UCSD-AML1 (cell line): ENCODE measurements around the gene POLR3A.
A peak's percentile ranks its signal among the peaks of the same experiment; 100 is the strongest.

Source experiments
- DNase-seq: peaks from one replicate; lab custom pipeline; 2025; ENCODE audit not compliant: unreplicated experiment; lab: John Stamatoyannopoulos, UW

POLR3A gene

DNA sequence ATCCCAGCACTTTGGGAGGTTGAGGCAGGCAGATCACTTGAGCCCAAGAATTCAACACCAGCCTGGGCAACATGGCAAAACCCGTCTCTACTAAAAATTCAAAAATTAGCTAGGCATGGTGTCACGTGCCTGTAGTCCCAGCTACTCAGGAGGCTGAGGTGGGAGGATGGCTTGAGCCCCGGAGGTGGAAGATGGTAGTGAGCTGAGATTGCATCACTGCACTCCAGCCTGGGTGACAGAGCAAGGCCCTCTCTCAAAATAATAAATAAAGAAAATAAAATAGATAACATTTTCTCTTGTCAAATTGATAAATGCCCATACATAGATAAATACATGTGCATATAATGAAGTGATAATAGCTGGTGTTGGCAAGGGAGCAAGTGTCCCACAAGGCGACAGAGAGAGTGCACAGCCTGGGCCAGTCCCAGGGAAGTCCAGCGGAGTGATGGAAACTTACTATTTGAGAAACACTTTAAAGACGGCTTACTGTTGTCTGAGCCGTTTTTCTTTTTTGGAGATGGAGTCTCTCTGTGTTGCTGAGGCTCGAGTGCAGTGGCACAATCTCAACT is 69.3 kb downstream of the POLR3A start:
- DNase-seq: no peak

DNA sequence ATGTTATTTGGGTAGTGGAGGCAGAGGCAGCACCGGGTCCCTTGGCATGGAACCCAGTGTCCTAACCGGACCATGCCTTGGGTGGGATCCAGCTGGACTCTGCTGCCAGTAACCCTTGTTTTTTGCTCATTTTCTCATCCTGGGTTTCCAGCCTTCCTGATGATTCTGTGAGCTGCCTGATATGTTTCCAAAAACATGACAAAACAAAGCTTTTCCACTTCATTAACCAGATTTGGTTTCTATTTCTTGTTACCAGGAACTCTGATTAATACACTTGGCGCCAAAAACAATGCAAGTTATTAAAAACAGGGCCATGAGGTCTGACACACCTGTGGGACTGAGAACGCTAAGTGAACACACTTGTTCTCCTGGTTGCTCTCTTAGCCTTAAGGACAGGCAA is 69.9 kb downstream of the POLR3A start:
- no peak for DNase-seq

GRCh38 chr10:77955136-77955535 is 74.2 kb downstream of the POLR3A start:
- DNase-seq: no peak

- DNase-seq: peak; percentile 69
Observed at GRCh38 chr10:77949167-77949566, 80.1 kb downstream of the POLR3A start.

DNA sequence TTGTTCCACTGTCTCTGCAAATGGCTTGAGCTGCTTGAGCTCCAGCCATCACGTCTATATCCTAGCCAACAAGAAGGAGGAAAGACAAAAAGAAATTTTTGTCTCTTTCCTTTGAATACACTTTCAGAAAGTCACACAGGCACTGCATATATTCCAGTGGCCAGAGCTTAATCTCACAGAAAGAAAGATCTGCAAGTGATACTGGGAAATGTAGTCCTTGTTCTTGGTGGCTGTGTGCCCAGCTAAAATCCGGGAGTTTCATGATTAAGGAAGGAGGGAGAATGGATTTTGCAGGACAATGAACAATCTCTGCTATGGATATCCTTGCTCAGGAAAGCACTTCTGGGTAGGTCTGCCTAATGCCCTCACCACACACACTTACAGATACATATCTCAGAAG is 83.2 kb downstream of the POLR3A start:
- no peak for DNase-seq

- no peak for DNase-seq
Observed at GRCh38 chr10:77944519-77944918, 84.8 kb downstream of the POLR3A start.

DNA sequence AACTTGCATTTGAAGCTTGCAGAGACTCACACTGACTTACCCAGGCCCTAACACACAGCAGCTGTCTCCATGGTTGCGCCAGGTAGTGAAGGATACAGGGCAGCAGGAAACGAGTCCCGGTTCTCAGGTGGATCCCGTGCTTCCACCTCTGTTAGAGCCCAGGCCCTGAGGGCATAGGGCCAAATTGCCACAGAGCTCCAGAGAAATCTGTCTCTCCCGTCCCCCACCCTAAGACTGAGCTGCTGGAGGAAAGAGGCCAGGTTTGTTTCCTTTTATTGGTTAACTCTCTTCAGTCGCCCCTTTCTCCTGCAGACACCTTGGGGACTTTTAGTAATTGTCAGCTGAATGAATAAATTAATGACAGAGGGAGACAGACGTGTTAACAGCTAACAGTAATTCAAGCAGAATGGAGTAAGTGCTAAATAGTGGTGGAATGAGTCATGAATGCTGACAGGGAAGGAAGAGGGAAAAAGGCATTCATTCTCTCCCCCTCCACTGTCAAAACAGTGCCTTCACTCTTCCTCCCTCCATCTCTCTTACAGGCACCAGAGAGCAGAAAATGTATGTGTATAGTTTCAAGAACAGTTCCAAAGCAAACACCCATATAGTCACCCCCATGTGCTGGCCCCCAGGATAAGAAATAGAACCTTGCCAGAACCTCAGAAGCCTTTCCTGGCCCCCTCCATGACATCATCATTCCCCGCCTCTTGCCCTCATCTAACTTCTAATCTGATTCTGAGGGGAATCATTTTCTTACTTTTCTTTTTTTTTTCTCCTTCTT is 86.0 kb downstream of the POLR3A start:
- no peak for DNase-seq

GRCh38 chr10:77941790-77942189 is 87.5 kb downstream of the POLR3A start:
- no peak for DNase-seq

GRCh38 chr10:77940627-77941026 is 88.7 kb downstream of the POLR3A start:
- DNase-seq: no peak

- DNase-seq: no peak
Observed at GRCh38 chr10:77940225-77940624, 89.1 kb downstream of the POLR3A start.

DNA sequence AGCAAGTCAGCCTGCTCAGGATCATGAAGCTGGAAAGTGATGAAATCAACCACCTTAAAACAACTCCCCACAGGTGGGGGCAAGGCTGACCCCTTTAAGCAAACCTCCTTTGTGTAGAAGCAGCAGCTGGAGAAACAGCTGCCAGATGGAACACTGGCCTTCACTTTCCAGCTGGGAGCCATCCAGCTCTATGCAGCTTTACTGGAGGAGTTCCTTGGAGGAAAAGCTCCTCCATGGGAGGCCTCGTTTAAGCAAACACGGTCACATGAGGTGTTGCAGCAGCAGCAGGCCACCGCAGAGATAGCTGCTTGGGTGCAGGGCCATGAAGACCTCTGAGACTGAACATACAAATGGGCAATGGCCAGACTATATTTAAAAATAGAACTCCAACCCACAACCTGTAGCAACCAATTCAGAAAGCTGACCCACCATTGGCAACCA is 89.7 kb downstream of the POLR3A start:
- no peak for DNase-seq

GRCh38 chr10:77936697-77937567 is 92.4 kb downstream of the POLR3A start:
- DNase-seq: no peak

DNA sequence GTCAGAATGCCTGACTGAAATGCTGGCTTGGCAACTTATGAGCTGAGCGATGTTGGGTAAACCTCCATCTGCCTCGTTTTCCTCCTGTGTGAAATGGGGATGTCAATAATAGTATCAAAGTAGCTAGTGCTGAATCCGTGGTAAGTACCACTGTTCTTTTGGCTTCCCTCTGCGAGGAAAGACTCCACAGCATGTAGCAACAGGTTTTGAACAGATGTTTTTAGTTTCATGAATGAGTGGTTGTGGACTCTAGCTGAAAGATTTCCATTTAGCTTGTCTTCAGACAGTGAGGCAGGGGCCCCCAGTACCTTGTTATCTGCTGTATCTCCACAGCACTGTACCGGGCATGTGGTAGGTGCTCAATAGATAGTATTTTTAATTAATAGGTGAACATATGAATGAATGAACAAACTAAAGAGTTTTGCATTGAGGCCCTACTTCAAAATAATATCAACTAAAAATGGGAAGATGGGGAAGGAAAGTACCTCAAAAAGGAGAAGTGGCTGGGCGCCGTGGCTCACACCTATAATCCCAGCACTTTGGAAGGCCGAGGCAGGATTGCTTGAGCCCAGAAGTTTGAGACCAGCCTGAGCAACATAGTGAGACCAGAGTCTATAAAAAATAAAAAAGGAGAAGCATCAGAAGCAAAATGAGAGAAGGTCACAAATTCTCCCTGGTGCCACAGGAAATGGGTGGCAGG is 97.1 kb downstream of the POLR3A start:
- no peak for DNase-seq

DNA sequence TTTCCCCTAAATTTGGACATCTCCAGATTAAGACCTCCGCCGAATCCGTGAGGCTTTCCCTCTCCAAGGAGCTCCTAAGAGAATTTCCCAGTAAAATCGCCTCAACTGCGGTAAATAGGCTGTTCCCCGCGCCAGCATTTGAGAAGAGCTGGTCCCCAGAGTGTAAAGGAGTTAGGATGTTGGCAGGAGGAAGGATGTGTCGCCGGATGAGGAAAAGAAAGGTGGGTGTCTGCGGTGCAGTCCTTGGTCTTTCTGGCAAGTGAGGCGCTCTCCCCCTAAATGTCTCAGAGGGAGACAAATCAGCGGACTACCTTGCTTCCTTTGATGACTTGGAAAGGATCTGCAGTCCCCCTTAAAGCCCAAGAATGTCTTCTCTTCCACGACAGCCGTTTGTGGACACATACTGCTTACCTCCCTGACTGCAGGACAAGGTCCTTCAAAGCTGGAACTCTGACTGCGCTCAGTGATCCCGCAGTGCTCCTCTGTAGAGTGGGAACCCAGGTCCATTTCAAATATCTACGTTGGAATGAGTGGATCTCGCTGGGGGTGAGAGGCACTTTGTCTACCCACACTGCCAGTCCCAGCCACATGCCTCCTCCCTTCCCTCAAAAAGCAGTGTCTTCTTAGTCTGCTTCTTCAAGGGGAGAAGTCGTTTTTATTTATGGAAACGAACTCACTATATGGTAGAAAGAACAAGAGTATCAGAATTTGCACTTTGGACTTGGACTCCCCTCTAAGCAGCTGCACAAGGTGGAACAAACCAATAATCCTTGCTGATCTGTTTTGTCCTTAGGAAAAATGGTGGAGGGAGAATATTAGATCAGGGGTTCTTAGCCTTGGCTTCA is 101.7 kb downstream of the POLR3A start:
- DNase-seq: no peak

DNA sequence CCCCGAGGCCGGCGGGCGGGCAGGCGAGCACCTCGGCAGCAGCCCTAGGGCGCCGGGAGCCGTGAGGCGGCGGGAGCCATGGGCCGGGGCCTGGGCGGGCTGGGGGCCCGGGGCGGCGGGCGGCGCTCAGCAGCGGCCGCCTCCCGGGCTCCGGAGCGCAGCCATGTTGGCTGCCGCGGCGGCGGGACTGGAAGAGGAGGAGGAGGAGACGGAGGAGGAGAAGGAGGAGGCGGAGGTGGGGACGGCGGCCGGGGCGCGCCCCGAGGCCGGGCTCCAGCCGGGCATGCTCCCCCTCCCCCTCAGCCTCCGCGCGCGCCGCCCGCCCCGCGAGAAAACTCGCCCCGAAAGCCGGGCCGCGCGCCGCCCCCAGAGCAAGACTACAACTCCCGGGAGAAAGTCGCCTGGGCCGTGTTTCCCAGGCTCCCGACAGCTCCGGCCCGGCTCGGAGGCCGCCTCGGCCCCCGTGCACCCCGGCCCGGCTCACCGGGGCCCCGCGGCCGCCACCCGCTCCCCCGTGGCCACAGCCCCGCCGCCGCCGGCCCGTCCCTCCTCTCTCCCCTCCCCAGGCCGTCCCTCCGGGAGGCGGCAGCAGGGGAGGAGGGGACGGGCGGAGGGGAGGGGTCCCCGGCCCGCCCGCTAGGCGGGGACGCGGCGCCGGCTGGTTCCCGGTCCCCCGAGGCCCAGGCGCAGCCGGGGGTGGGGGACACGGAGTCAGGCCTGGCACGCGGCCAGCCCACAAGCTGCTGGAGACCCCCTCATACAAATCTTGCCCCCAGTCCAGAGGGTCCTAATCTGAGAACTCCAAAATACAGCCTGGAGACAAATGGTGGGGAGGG is 102.5 kb downstream of the POLR3A start, which contains the start of gene DLG5:
TSS of gene DLG5 (minus strand) at position 190 of the 836 bp plus-strand sequence. CDS start 235 bp downstream, outside the sequence.
- peak; percentile 49 for DNase-seq

GRCh38 chr10:77925795-77926565 is 103.3 kb downstream of the POLR3A start:
- DNase-seq: peak; percentile 38

GRCh38 chr10:77925410-77925794 is 103.9 kb downstream of the POLR3A start:
- no peak for DNase-seq

DNA sequence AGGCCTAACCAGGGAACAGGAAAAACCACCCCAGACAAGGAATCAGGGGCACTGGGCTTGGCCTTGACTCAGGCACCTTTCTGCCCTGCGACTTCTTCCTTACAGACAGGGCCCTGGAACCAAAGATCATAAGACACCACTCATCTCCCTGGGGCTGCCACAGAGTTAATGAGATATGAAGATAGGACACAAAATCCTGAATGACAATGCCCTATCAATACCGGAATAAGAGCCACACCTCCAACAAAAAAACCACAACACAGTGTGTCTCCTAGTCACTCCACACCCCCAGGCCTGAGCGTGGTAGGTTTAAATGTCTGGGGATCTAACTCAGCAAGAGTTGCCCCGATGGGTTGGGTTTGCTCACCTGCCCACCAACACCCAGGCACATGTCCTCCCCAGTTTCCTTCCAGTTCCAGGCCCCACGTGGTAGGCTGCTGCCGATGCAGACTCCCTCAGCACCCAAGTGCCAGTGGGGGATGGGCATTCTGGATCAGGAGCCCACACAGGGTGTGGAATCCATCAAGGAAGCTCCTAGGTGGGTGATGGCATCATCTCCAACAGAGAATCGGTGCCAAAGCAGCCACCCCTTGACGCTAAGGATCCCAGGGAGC is 106.6 kb downstream of the POLR3A start:
- no peak for DNase-seq
